ENCODE measurements around the gene MLYCD.

The MLYCD gene

DNA sequence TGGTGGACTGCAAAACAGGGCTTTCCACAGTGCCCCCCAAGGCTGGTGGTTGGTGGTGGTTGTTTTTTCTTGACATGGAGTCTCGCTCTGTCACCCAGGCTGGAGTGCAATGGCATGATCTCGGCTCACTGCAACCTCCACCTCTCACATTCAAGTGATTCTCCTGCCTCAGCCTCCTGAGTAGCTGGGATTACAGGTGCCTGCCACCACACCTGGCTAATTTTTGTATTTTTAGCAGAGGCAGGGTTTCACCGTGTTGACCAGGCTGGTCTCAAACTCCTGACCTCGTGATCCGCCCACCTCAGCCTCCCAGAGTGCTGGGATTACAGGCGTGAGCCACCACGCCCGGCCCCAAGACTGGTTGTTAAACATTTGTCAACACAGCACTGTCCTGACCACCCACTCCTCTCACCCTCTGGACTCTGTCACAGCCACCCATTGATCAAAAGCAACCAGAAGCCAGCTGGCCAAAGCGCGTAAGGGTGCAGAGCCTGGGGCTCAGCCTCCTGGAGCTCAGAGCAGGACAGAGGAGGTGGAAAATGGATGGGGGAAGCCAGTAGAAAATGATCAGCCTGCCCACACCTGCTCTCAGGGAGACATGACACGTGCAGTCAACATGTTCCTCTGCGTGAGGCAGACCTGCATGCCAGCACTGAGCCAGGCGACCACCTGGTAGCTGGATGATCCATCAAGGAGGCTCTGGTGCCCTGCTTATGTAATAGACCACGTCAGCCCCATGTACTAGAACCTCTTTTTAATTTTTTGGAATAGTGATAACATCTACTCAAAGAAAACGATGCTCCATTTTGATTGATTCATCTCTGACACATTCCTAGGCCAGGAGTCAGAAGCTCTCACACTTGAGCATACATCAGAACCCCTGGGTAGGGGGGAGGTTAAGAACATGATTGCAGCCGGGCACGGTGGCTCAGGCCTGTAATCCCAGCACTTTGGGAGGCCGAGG, 39.3 kb downstream of the MLYCD start:
- WGBS = 91% methylated on average over 18 of the region's 18 CpGs

DNA sequence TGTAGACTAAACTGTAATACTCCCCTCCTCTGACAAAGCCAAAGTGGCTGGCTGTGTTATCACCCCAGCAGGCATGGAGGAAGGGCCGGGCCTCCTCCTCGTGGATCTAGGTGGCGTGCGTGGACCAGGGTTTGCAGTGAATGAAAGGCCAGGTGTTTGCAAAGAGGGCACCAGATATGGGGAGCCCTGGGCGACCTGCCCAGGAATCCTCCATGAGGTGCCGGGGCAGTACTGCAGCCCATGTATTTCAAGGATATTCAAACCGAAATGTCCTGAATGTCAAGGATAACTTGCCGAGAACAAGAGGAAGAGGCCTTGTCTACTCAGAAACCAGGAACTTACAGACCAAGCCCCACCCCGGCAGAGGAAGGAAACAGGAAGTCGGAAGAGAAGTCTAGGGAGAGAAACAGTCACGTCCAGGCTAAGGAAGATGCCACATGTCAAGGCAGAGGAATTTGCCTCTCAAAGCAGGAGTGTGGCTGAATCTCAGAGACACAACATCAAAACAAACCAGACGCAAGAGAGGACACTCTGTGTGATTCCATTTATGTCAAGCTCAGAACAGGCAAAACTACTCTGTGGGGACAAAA, 40.4 kb downstream of the MLYCD start:
- H2AK5ac ChIP-seq (ENCODE audit: low read length, severe bottlenecking) = no peak overlapping the region
- no peak for DNase-seq
- peak overlapping the region; percentile 2 for H2AFZ ChIP-seq (ENCODE audit: low read depth, low read length)
- no peak overlapping the region for H2BK15ac ChIP-seq (ENCODE audit: low read depth, poor library complexity, severe bottlenecking)
- H3K36me3 ChIP-seq (ENCODE audit: control insufficient read depth in 1 of 2, insufficient read depth in 2 of 2, low read depth in 1 of 2, low read length in 2 of 2) = no peaks in the 10 kb centered on the region
- H3K4me1 ChIP-seq (ENCODE audit: control insufficient read depth, insufficient read depth, low read depth, low read length) = peaks cover 2% of the 10 kb centered on the region
- no peak overlapping the region for H3K9ac ChIP-seq (ENCODE audit: low read length)
- H4K91ac ChIP-seq (ENCODE audit: low read length) = no peak overlapping the region
- H3K14ac ChIP-seq (ENCODE audit: low read length in 2 of 2) = peak overlapping the region in 1 of 2 experiments; percentile 57
- WGBS = 86% methylated on average over 12 of the region's 12 CpGs
- no peak overlapping the region for H3K4me2 ChIP-seq (ENCODE audit: low read length, poor library complexity, severe bottlenecking)
- H3K9me3 ChIP-seq (ENCODE audit: control insufficient read depth, low read length) = no peaks in the 10 kb centered on the region
- H3K27me3 ChIP-seq (ENCODE audit: control insufficient read depth in 1 of 2, insufficient read depth in 1 of 2, low read length in 2 of 2) = peaks cover 35 to 46% of the 10 kb centered on the region in 2 experiments
- H3K4me3 ChIP-seq (ENCODE audit: insufficient read depth in 1 of 2, low read depth in 1 of 2, low read length in 2 of 2) = no peak overlapping the region
- H3K18ac ChIP-seq (ENCODE audit: low read depth in 1 of 2, low read length in 2 of 2) = peak overlapping the region in 1 of 2 experiments; percentile 28
- no peak overlapping the region for H2BK12ac ChIP-seq (ENCODE audit: low read length in 2 of 2)
- H3K4ac ChIP-seq (ENCODE audit: low read depth in 1 of 2, low read length in 2 of 2) = no peak overlapping the region
- peak overlapping the region; percentile 22 for H4K8ac ChIP-seq (ENCODE audit: low read length)
- H3K27ac ChIP-seq (ENCODE audit: low read length, poor library complexity, severe bottlenecking) = no peak overlapping the region
- no peak overlapping the region for H2BK120ac ChIP-seq (ENCODE audit: low read depth, low read length)
- no peak overlapping the region for H3K23ac ChIP-seq (ENCODE audit: low read length in 2 of 2)
- no peaks in the 10 kb centered on the region for H3K79me1 ChIP-seq (replicated peaks; ENCODE audit: low read length, poor library complexity, severe bottlenecking)
- H2BK5ac ChIP-seq (ENCODE audit: low read depth, low read length, poor library complexity, severe bottlenecking) = no peak overlapping the region

More for the DNA sequence above, 39.3 kb downstream of the MLYCD start:
- Histone ChIP-seq H3K27me3 (ENCODE audit: control insufficient read depth in 1 of 2, insufficient read depth in 1 of 2, low read length in 2 of 2) (peaks cover 40 to 53% of the 10 kb centered on the region in 2 experiments), H3K9ac (ENCODE audit: low read length) (no peak overlapping the region), H3K4me2 (ENCODE audit: low read length, poor library complexity, severe bottlenecking) (no peak overlapping the region), H3K4me1 (ENCODE audit: control insufficient read depth, insufficient read depth, low read depth, low read length) (no peaks in the 10 kb centered on the region), H3K27ac (ENCODE audit: low read length, poor library complexity, severe bottlenecking) (no peak overlapping the region), H3K9me3 (ENCODE audit: control insufficient read depth, low read length) (no peaks in the 10 kb centered on the region), H2BK120ac (ENCODE audit: low read depth, low read length) (no peak overlapping the region), H3K14ac (ENCODE audit: low read length in 2 of 2) (no peak overlapping the region), H3K4me3 (ENCODE audit: insufficient read depth in 1 of 2, low read depth in 1 of 2, low read length in 2 of 2) (no peak overlapping the region), H2BK15ac (ENCODE audit: low read depth, poor library complexity, severe bottlenecking) (no peak overlapping the region), H3K79me1 (replicated peaks; ENCODE audit: low read length, poor library complexity, severe bottlenecking) (no peaks in the 10 kb centered on the region), H3K23ac (ENCODE audit: low read length in 2 of 2) (no peak overlapping the region), H3K4ac (ENCODE audit: low read depth in 1 of 2, low read length in 2 of 2) (no peak overlapping the region), H2AK5ac (ENCODE audit: low read length, severe bottlenecking) (no peak overlapping the region), H2BK5ac (ENCODE audit: low read depth, low read length, poor library complexity, severe bottlenecking) (no peak overlapping the region), H3K36me3 (ENCODE audit: control insufficient read depth in 1 of 2, insufficient read depth in 2 of 2, low read depth in 1 of 2, low read length in 2 of 2) (no peaks in the 10 kb centered on the region), H3K18ac (ENCODE audit: low read depth in 1 of 2, low read length in 2 of 2) (no peak overlapping the region), H2AFZ (ENCODE audit: low read depth, low read length) (no peak overlapping the region), H2BK12ac (ENCODE audit: low read length in 2 of 2) (no peak overlapping the region), H4K8ac (ENCODE audit: low read length) (no peak overlapping the region), H4K91ac (ENCODE audit: low read length) (no peak overlapping the region)
- DNase-seq = no peak

DNA sequence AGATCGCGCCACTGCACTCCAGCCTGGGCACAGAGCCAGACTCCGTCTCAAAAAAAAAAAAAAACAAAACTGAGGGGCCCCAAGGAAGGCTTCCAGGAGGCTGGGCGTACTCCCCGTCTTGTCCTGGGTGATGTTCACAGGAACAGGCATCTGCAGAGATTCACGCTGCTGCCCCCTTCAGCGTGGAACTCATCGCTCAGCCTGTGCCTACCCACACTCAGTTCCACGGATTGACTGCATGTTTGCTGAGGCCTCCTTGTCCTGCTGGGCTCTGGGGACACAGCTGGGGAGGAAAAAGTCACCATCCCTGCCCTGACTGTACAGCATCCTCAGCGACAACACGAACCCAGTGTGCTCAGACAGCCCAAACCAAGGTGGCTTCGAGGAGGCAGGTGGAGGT, 41.2 kb downstream of the MLYCD start:
- no peak overlapping the region for H3K4me2 ChIP-seq (ENCODE audit: low read length, poor library complexity, severe bottlenecking)
- H3K9me3 ChIP-seq (ENCODE audit: control insufficient read depth, low read length) = no peaks in the 10 kb centered on the region
- peak overlapping the region; percentile 27 for H4K8ac ChIP-seq (ENCODE audit: low read length)
- H3K9ac ChIP-seq (ENCODE audit: low read length) = no peak overlapping the region
- H3K4ac ChIP-seq (ENCODE audit: low read depth in 1 of 2, low read length in 2 of 2) = no peak overlapping the region
- no peak overlapping the region for H3K23ac ChIP-seq (ENCODE audit: low read length in 2 of 2)
- H3K4me1 ChIP-seq (ENCODE audit: control insufficient read depth, insufficient read depth, low read depth, low read length) = peaks cover 2% of the 10 kb centered on the region
- no peak overlapping the region for H2BK5ac ChIP-seq (ENCODE audit: low read depth, low read length, poor library complexity, severe bottlenecking)
- H3K4me3 ChIP-seq (ENCODE audit: insufficient read depth in 1 of 2, low read depth in 1 of 2, low read length in 2 of 2) = no peak overlapping the region
- no peak overlapping the region for H3K18ac ChIP-seq (ENCODE audit: low read depth in 1 of 2, low read length in 2 of 2)
- no peak overlapping the region for H2AK5ac ChIP-seq (ENCODE audit: low read length, severe bottlenecking)
- no peak for DNase-seq
- H2BK15ac ChIP-seq (ENCODE audit: low read depth, poor library complexity, severe bottlenecking) = no peak overlapping the region
- no peak overlapping the region for H3K27ac ChIP-seq (ENCODE audit: low read length, poor library complexity, severe bottlenecking)
- H2AFZ ChIP-seq (ENCODE audit: low read depth, low read length) = no peak overlapping the region
- H2BK12ac ChIP-seq (ENCODE audit: low read length in 2 of 2) = peak overlapping the region in 1 of 2 experiments; percentile 14
- no peaks in the 10 kb centered on the region for H3K79me1 ChIP-seq (replicated peaks; ENCODE audit: low read length, poor library complexity, severe bottlenecking)
- H3K27me3 ChIP-seq (ENCODE audit: control insufficient read depth in 1 of 2, insufficient read depth in 1 of 2, low read length in 2 of 2) = peaks cover 27 to 38% of the 10 kb centered on the region in 2 experiments
- no peaks in the 10 kb centered on the region for H3K36me3 ChIP-seq (ENCODE audit: control insufficient read depth in 1 of 2, insufficient read depth in 2 of 2, low read depth in 1 of 2, low read length in 2 of 2)
- H4K91ac ChIP-seq (ENCODE audit: low read length) = no peak overlapping the region
- no peak overlapping the region for H2BK120ac ChIP-seq (ENCODE audit: low read depth, low read length)
- no peak overlapping the region for H3K14ac ChIP-seq (ENCODE audit: low read length in 2 of 2)
- WGBS = 87% methylated on average over 12 of the region's 12 CpGs

- no peak overlapping the region for H3K4me2 ChIP-seq (ENCODE audit: low read length, poor library complexity, severe bottlenecking)
- no peaks in the 10 kb centered on the region for H3K9me3 ChIP-seq (ENCODE audit: control insufficient read depth, low read length)
- no peak overlapping the region for H3K9ac ChIP-seq (ENCODE audit: low read length)
- WGBS = 85% methylated on average over 28 of the region's 28 CpGs
- no peaks in the 10 kb centered on the region for H3K36me3 ChIP-seq (ENCODE audit: control insufficient read depth in 1 of 2, insufficient read depth in 2 of 2, low read depth in 1 of 2, low read length in 2 of 2)
- no peaks in the 10 kb centered on the region for H3K79me1 ChIP-seq (replicated peaks; ENCODE audit: low read length, poor library complexity, severe bottlenecking)
- H3K4me3 ChIP-seq (ENCODE audit: insufficient read depth in 1 of 2, low read depth in 1 of 2, low read length in 2 of 2) = no peak overlapping the region
- no peak overlapping the region for H3K23ac ChIP-seq (ENCODE audit: low read length in 2 of 2)
- H3K18ac ChIP-seq (ENCODE audit: low read depth in 1 of 2, low read length in 2 of 2) = no peak overlapping the region
- DNase-seq = no peak
- no peak overlapping the region for H3K27ac ChIP-seq (ENCODE audit: low read length, poor library complexity, severe bottlenecking)
- H2BK5ac ChIP-seq (ENCODE audit: low read depth, low read length, poor library complexity, severe bottlenecking) = no peak overlapping the region
- peaks cover 2% of the 10 kb centered on the region for H3K4me1 ChIP-seq (ENCODE audit: control insufficient read depth, insufficient read depth, low read depth, low read length)
- no peak overlapping the region for H4K91ac ChIP-seq (ENCODE audit: low read length)
- H3K14ac ChIP-seq (ENCODE audit: low read length in 2 of 2) = no peak overlapping the region
- H3K4ac ChIP-seq (ENCODE audit: low read depth in 1 of 2, low read length in 2 of 2) = no peak overlapping the region
- H3K27me3 ChIP-seq (ENCODE audit: control insufficient read depth in 1 of 2, insufficient read depth in 1 of 2, low read length in 2 of 2) = peaks cover 20 to 32% of the 10 kb centered on the region in 2 experiments
- no peak overlapping the region for H2AFZ ChIP-seq (ENCODE audit: low read depth, low read length)
- H2BK12ac ChIP-seq (ENCODE audit: low read length in 2 of 2) = no peak overlapping the region
- H2AK5ac ChIP-seq (ENCODE audit: low read length, severe bottlenecking) = no peak overlapping the region
- H2BK120ac ChIP-seq (ENCODE audit: low read depth, low read length) = no peak overlapping the region
- no peak overlapping the region for H2BK15ac ChIP-seq (ENCODE audit: low read depth, poor library complexity, severe bottlenecking)
- no peak overlapping the region for H4K8ac ChIP-seq (ENCODE audit: low read length)
Observed at GRCh38 chr16:83940630-83941378, 41.9 kb downstream of the MLYCD start.
